Measurements from ENCODE around the gene MLLT3. TPM values are rescaled to one million over a fixed set of nuclear protein-coding genes. Genes with fewer than 3 reads are reported as not detected.

MLLT3 gene
- total RNA-seq, 1 donor from 2014 or later: 13.3 TPM

DNA sequence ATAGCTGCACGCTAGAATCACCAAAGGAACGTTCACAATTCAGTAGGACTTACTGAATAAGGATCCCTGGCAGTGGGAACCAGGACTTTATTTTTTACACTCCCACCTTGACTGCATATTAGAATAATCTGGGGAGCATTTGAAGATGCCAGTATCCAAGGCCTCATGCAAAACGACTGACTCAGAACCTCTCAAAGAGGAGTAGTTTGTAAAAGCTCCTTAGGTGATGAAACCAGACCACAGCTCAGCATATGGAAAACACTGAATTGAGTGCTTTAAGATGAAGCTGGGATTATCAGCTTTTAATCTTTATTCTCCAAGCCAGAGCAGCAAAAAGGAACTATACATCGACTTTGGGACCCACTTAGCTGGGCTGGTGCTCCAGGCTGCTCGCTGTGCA is 288.3 kb downstream of the MLLT3 start:
- DNase-seq (ENCODE audit: low spot score): no peak
- intact Hi-C loops (cut with DNase I): no loop called here

DNA sequence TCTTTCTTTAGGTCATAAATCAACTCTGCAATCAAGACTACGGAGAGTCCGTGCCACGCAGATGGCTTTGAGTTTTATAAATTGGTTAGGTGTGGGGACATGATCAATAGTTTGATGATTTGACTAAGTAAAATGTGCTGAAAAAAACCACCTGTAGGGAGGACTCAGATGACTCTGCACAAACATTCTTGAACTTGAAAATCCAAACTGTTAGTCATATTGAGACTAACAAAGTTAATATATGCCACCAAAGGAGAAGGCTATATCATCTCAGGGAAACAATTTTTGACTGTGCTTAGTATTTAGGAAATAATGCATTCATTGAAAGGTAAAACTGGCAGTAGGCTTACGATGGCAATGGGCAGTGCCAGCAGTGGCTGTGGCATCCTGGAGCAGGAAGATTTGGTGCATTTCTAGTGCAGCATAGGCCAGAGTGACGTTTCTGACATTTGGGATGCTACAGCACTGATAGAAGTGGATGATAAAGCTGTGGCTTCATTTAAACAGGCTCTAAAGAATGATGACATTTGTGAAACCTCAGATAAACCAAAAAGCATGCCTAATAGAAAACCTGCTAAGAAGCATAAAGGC is 291.1 kb downstream of the MLLT3 start:
- intact Hi-C loops (cut with DNase I): no loop called here
- no peak for DNase-seq (ENCODE audit: low spot score)

DNA sequence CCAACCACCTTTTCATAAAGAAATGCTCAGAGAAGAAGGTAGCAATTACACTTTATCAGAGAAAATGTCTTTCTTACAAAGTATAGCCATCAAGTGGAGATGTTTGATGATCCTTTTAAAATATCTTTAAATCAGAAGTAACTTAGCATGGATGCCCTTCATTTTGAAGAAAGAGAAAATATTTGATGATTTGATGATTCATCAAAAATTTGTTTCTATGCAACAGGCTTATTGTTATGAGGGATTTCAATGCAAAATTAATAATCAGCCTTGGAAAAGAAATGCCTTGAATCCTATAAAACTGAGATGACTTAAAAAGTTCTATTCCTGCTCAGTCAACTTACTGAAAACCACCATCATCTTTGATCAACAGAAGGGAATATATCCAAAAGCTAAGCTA is 291.6 kb downstream of the MLLT3 start:
- DNase-seq (ENCODE audit: low spot score): no peak
- intact Hi-C loops (cut with DNase I): no loop called here

DNA sequence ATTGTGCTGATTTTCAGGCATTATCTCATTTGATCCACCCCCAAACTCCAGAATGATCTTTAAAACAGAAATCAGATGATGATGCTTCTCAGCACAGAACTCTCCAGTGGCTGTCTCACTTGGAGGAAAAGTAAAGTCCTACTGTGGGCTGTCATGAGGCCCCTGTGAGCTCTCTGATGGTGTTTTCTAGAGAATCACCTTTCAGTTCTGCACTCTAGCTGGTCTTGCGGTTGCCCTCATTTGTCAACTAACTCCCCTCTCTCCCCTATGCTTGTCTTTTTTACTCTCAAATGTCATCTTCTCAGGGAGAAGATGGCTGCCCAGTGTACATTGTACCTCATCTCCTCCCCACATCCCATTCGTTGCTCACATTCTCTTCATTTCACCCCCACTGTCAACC is 295.8 kb downstream of the MLLT3 start:
- intact Hi-C loops (cut with DNase I): no loop called here
- no peak for DNase-seq (ENCODE audit: low spot score)

DNA sequence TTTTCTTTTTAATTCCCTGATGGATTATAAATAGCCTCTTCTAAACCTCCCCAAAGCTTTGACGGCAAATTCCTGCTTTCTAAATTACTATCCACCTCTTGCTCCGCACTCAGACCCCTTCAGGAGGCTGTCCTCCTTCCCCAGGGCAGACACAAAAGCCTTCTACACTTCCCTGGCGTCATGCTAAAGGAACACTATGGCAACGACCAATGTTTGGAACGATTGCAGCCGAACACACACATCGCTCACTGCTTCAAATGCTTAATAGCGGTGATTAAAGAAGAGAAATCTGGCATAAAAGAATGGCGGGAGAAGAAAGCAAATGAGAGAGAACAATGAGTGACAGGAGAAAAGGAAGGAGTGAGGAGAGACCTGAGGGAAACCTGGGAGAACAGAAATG is 297.3 kb downstream of the MLLT3 start:
- intact Hi-C loops (cut with DNase I): no loop called here
- no peak for DNase-seq (ENCODE audit: low spot score)

DNA sequence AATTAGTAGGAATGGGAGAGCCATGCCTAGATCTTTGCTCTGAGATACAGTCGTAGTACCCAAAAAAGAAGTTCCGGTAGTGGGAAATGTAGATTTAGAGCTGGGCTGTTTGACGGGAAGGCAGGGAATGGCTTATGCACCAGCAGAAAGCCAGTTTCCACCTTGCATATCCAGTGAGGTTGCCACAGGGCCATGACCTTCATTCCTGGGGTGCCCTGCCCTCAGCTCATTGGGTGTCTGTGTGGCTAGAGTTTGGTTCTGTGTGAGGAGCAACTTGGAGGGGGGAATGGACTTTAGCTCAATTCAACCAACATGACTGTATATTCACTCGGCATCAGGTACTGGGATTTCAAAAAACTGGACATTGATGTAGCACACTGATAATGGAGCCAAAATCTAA is 300.1 kb downstream of the MLLT3 start:
- DNase-seq (ENCODE audit: low spot score): no peak
- intact Hi-C loops (cut with DNase I): no loop called here

DNA sequence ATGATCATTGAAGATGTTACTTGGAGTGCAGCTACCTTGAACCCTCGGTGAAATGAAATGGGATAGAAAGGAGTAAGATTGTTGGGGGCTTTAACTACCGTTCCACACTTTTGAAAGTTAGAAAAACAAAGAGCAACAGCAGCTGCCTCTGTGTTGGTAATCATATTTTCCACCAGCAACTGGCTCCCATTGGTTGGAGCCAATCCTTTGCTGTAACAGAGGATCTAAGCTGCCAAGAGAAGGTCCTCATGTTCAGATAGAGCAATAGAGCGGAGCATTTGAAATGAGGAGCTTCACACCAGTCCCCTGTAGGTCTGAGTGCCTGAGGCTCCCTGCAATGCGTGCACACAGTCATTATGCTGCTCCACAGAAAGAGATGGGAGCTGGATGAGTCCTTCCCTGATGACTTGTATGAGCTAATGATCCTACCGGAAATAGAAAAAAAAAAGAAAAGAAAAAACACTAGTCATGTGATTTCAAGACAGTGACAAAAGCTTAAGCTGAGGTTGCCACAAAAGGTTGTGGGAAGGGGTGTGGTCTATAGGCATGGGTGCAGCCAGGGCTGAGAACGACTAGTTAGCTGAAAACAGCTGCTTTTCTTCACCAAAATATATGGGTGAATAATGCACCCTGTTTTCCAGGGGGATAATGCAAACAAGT is 300.7 kb downstream of the MLLT3 start:
- intact Hi-C loops (cut with DNase I): no loop called here
- DNase-seq (ENCODE audit: low spot score): no peak

DNA sequence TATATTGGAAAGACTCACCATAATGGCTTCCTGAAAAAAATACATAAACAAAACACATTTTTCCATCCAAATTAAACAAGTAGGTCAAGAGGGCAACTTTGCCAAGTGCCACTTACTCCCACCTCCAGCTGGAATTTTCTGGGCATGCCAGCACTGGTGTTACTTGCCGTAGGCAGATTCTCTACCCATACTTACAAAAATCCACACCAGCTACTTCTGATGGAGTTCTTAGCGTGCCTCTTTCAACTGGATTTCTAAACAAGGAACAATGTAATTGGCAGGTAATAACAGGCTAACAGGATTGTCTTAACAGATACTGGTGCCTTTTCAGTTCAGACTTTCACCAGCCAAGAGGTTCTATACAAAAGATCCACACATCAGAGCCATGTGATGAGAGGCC is 301.4 kb downstream of the MLLT3 start:
- no peak for DNase-seq (ENCODE audit: low spot score)
- intact Hi-C loops (cut with DNase I): no loop called here

DNA sequence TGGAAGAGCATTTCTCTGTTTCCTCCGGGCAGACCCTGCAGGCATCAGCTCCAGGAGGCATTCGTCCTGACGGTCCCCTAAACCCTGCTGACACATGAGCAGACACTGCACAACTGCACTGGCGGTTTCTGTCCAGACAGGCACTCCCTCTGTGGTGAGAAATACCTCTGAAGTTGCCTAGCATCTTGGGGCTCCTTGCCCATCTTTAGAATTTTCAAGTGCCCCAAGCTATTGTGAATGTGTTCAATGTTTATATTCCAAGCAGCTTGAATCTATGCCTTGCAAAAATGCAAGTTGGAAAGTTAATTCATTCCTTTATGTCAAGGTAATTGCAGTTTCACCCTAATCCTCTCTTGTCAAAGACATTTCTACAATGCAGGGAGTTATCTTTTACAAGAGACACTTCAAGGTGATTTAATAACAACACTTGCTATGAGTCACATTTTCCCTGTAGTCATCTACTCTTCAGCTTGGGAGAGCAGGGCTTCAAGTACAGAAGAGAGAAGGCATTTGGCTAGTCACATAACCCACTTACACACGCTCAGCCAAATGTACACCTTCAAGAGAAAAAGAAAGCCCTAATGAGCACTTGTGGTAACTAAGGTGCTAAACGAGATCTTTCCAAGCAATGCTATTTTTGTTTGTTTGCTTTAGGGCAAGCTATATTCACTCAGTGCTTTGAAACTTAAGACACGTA is 302.5 kb downstream of the MLLT3 start:
- DNase-seq (ENCODE audit: low spot score): no peak
- intact Hi-C loops (cut with DNase I): no loop called here

DNA sequence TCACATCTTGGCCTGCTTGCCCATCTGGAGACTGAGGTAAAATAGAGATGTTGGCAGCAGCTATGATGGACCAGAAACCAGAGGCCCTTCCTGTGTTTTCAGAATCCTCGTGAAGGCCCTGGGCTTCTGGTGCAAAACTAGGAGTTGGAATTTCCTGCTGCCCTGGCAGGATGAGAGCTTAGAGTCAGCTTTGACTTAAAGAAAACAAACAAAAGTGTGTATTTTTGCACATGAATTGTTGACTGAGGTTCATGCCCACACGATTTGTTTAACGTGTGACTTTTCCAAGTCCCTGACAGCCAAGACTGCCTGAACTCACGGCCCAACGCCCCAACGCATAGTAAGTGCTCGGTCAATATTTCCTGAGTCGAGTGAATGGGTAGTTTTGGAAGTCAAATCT is 303.1 kb downstream of the MLLT3 start:
- intact Hi-C loops (cut with DNase I): no loop called here
- no peak for DNase-seq (ENCODE audit: low spot score)

DNA sequence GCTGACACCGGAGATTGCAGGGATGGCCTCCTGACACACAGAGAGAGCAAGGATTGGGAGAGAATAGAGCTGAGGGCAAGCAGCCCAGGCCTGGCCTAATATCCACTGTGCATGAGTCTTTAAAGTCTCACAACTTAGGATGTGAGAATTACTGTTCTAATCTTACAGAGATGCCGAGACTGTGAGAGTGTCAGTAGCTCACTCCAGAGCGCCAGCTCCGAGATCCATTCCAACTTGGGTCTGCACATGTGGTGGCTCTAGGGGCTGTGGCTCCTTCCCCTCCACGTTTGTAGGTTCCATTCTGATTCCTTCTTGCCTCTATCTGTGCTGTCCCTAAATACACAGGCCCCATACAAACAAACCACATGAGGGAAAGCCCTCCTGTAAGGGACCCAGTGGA is 304.6 kb downstream of the MLLT3 start:
- DNase-seq (ENCODE audit: low spot score): no peak
- intact Hi-C loops (cut with DNase I): no loop called here

DNA sequence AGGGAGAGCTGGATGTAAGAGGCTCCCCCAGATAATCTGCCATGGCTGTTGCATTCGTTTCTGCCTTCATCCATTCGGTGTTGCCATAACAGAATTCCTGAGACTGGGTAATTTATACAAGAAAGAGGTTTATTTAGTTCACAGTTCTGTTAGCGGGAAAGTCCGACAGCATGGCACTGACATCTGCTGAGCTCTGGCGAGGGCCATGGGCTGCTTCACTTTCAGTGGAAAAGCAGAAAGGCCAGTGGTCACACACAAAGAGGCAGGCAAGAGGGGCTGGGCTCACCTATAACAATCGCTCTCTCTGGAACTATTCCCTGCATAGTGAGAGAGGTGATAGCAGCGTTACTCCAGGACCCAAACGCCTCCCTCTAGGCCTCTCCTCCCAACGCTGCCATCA is 305.9 kb downstream of the MLLT3 start:
- DNase-seq (ENCODE audit: low spot score): no peak
- intact Hi-C loops (cut with DNase I): no loop called here

DNA sequence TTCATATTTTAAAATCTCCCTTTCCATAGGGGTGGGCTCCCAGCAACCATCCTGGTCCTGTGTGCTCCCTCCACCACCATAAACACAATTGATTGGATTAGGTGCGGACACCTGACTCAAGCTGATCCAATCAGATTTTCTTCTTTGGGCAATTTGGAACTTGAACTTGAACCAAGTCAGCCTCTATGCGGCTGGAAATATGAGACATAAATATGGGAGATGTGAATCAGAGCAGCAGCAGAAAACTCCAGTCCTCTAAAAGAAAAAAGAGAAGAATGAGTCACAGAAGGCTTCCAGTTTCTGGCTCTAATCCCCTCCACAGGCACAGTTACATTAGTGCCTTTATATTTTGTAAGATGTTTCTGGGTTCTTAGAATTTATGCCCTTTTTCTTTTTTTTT is 306.6 kb downstream of the MLLT3 start:
- intact Hi-C loops (cut with DNase I): no loop called here

DNA sequence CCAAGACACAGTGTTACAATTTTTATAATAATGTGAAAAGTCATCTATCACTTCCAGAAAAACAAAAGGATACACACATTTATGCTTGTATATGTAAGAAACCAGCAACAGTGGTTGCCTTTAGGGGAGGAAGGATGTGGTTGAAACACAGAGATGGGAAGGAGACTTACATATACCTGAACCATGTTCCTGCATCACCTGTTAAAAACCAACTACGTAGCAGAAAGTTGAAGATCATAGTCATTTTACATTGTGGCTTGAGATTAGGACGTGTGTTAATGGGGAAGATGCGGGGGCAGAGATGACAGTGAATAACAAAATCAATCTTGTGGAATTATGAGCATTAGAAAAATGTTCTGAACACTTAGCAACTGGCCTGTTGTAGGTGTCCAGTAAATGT is 307.3 kb downstream of the MLLT3 start:
- intact Hi-C loops (cut with DNase I): no loop called here
- no peak for DNase-seq (ENCODE audit: low spot score)

More for the DNA sequence above, 306.6 kb downstream of the MLLT3 start:
- no peak for DNase-seq (ENCODE audit: low spot score)

DNA sequence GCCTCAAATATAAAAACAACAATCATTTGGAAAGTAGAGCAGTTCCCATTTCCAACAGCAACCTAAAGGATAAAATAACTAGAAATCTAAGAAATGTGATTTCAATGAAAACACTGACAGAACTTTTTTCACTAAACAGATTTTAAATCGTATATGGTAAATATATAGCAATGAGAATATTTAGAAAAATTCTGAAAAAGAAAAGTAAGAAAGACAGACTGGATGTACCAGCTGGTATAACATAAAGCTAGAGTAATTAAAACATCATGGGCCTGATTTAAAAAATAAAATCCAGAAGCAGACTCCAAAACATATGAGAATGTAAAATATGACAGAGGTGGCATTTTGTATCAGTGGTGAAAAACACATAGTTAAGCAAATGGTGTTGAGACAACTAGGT is 308.9 kb downstream of the MLLT3 start:
- intact Hi-C loops (cut with DNase I): no loop called here
- DNase-seq (ENCODE audit: low spot score): no peak

DNA sequence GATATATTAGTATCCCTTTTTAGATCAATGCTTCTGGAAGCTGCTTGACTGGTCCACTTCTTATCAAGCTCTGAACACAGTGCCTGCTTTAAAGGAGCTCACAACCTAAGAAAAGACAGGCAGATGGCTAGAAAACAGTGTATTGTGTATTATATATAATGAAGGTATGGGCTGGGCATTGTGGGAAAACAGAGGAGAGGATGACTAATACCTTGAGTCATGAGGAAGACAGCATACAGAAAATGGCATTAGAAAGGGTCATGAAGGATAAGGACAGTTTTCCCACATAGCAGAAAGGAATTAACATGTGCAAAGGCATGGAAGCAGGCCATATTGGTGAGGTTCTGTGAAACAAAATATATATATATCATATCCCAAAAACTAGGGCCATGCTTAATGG is 309.6 kb downstream of the MLLT3 start:
- intact Hi-C loops (cut with DNase I): no loop called here
- no peak for DNase-seq (ENCODE audit: low spot score)

DNA sequence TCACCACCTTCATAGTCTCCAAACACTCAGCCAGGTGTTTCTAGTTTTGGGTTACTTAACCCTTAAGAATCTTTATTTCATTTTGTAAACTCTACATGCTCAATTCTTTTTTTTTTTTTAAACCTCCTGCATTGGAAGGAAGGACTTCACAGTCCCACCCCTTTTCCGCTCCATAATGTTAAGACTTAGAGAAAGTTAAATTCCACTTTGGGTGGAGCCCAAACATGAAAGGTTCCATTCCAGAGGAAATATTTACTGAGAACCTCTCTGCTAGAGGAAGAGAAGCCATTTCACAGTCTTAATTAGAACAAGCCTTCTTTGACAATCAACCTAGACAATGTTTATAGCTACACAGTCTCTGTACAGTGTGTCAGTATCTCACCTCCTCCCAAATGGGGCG is 312.3 kb downstream of the MLLT3 start:
- intact Hi-C loops (cut with DNase I): no loop called here
- DNase-seq (ENCODE audit: low spot score): no peak

DNA sequence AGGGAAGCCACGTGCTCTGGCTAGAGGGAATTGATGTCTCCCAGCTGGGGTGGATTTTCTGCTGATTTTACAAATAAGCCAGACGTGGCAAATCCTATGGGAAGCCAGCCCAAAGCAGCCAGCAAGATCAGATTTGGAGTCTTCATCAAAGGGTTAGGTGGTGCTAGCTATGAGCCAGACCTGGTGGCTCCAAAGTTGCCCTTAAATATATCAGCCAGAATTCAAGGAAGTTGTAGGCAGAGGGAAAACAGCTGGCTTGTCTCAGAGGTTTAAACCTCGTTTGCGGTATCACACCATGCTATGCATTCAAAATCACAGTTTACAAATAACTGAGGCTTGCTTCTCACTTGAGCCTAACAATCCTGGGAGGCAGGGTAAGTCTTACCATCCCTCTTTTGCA is 313.2 kb downstream of the MLLT3 start:
- intact Hi-C loops (cut with DNase I): no loop called here
- no peak for DNase-seq (ENCODE audit: low spot score)

DNA sequence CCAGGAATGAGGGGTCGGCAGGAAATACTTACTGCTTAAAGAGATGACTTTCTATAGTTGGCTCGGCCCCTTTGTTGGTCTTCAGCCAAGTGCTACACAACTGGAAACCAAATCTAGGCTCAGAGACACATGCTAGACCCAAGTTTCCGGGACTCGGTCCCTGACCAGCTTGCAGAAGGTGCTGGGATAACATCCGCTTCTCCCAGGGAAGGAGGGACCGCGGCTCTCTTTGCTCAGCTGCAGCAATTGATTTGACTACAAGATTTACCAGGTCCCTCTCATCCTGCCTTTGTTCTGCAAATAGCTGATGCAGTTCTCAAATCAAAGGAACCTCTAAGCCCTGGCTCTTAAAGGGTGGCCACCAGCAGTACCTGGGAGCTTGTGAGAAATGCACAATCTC is 314.7 kb downstream of the MLLT3 start:
- DNase-seq (ENCODE audit: low spot score): no peak
- intact Hi-C loops (cut with DNase I): no loop called here

DNA sequence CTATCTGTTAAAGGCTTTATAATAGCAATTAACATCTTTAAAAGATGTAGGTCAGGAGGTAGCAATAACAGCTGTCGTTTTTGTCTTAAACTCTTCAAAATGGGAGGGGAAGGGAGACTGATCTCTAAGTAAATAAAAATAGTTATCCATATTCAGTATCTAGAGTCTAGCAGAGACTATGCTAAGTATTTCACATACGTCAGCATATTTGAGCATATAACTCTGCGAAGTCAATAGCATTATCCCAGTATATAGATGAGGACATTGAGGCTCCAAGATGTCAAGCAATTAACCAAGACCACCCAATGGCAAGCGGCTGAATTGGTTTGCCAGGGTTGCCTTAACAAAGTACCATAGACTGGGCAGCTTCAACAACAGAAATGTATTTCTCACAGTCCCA is 316.8 kb downstream of the MLLT3 start:
- no peak for DNase-seq (ENCODE audit: low spot score)
- intact Hi-C loops (cut with DNase I): no loop called here

DNA sequence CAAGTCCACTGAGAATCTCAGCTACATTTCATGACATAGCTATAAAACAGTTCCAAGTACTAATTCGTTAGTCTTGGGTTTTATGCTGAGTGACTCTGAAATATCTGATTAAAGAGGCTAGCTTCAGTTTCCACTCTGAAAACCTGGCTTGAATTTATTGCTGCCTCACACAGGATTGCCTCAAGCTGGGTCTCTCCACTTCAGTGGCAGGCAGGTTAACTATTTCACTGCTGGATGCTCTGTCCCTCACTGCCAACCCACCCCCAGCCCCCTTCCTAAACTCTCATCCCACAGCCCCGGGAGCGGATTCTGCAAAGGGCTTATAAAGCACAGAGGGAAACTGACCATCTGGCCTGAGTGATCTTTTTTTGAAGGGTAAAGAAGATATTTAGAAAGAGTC is 318.3 kb downstream of the MLLT3 start:
- no peak for DNase-seq (ENCODE audit: low spot score)
- intact Hi-C loops (cut with DNase I): no loop called here
